HFFc6 (cell line): Measurements from ENCODE around the gene ERBIN. TPM values are rescaled to one million over a fixed set of nuclear protein-coding genes. Genes with fewer than 3 reads are reported as not detected.
"Not testable (repeated sequence)": the region's sequence is repeated elsewhere in the genome, so short reads cannot be mapped to it uniquely, and the experiment has no call there.

Source experiments
- DNase-seq: peaks from one replicate; pipeline ENCODE4 v3.0.0-alpha.2; 2018
- H3K27ac Mint-ChIP-seq: 2 replicates; pipeline ENCODE4 v1.8.0; 2020; ENCODE audit warnings: mild to moderate bottlenecking, mixed read lengths
- H3K27me3 Mint-ChIP-seq: 2 replicates; pipeline ENCODE4 v1.8.0; 2021; ENCODE audit warnings: mild to moderate bottlenecking, moderate library complexity, mixed read lengths; ENCODE audit not compliant: insufficient read depth
- H3K36me3 Mint-ChIP-seq: 2 replicates; pipeline ENCODE4 v1.8.0; 2021; ENCODE audit warnings: low read depth, mixed read lengths
- H3K4me1 Mint-ChIP-seq: 2 replicates; pipeline ENCODE4 v1.8.0; 2020; ENCODE audit warnings: low read depth, mixed read lengths
- H3K4me3 Mint-ChIP-seq: 2 replicates; pipeline ENCODE4 v1.8.0; 2020; ENCODE audit warnings: mild to moderate bottlenecking, moderate library complexity, mixed read lengths
- H3K9me3 Mint-ChIP-seq: 2 replicates; pipeline ENCODE4 v1.8.0; 2020; ENCODE audit warnings: mild to moderate bottlenecking, mixed read lengths
- CTCF ChIP-seq: fragments of 200-600 bp; sonication (generic); IDR thresholded peaks from 2 replicates; pipeline ENCODE4 v1.5.0; 2021; ENCODE audit warnings: antibody characterized with exemption, mild to moderate bottlenecking
- total RNA-seq, 6 experiments: library from RNA; stranded (reverse); fragmentation: NEBNext Ultra II Directional; extraction: Animal tissue kit (Norgen Biotek cat#: 25700); gene quantifications; 2 replicates in 1 of 6; 3 replicates in 5 of 6; pipeline ENCODE4 v1.2.3, GENCODE V29; 2021

Gene ERBIN
- total RNA-seq, 6 experiments from 2014 or later = 97.5 to 127 (median 114) TPM

GRCh38 chr5:65967288-65968066 is 41.1 kb downstream of the ERBIN start:
- Mint-ChIP-seq H3K9me3 (no peaks in the 10 kb centered on the region), H3K27ac (peak overlapping the region; percentile 14; the same call in 1 of the 2 replicates), H3K4me3 (no peak overlapping the region), H3K27me3 (peaks cover 3% of the 10 kb centered on the region; the same call in 1 of the 2 replicates), H3K36me3 (peaks cover 21% of the 10 kb centered on the region), H3K4me1 (peaks cover 70% of the 10 kb centered on the region)
- no peak for DNase-seq
- no peak for TF ChIP-seq CTCF

GRCh38 chr5:65969539-65970393 is 43.4 kb downstream of the ERBIN start:
- Mint-ChIP-seq H3K36me3 (peaks cover 28% of the 10 kb centered on the region), H3K27ac (peak overlapping the region; percentile 34), H3K9me3 (no peaks in the 10 kb centered on the region)

GRCh38 chr5:65970481-65971367 is 44.3 kb downstream of the ERBIN start:
- TF ChIP-seq CTCF = no peak
- Mint-ChIP-seq H3K9me3 (no peaks in the 10 kb centered on the region), H3K4me3 (peak overlapping the region; percentile 19; the same call in 1 of the 2 replicates), H3K4me1 (peaks cover 70% of the 10 kb centered on the region), H3K36me3 (peaks cover 31% of the 10 kb centered on the region), H3K27ac (peak overlapping the region; percentile 34), H3K27me3 (peaks cover 3% of the 10 kb centered on the region; the same call in 1 of the 2 replicates)
- no peak for DNase-seq

More at GRCh38 chr5:65969539-65970393, 43.4 kb downstream of the ERBIN start:
- no peak for DNase-seq
- Mint-ChIP-seq H3K27me3 (peaks cover 3% of the 10 kb centered on the region; the same call in 1 of the 2 replicates), H3K4me3 (peak overlapping the region; percentile 19; the same call in 1 of the 2 replicates), H3K4me1 (peaks cover 70% of the 10 kb centered on the region)
- TF ChIP-seq CTCF = no peak

- Mint-ChIP-seq H3K27ac (no peak overlapping the region), H3K36me3 (peaks cover 32% of the 10 kb centered on the region), H3K9me3 (no peaks in the 10 kb centered on the region; the same call in 1 of the 2 replicates), H3K4me1 (peaks cover 71% of the 10 kb centered on the region), H3K4me3 (no peak overlapping the region), H3K27me3 (peaks cover 2% of the 10 kb centered on the region; the same call in 1 of the 2 replicates)
- no peak for DNase-seq
- no peak for TF ChIP-seq CTCF
These were observed 45.3 kb downstream of the ERBIN start for GRCh38 chr5:65971643-65972042.

GRCh38 chr5:65972896-65973295 is 46.5 kb downstream of the ERBIN start:
- H3K4me3 Mint-ChIP-seq, H3K27ac Mint-ChIP-seq, H3K27me3 Mint-ChIP-seq, H3K9me3 Mint-ChIP-seq, DNase-seq: not testable (repeated sequence)
- H3K36me3 Mint-ChIP-seq = peaks cover 34% of the 10 kb centered on the region
- peaks cover 68% of the 10 kb centered on the region for H3K4me1 Mint-ChIP-seq
